HG02885 (cell line): ENCODE measurements around the gene TAF7.
A peak's percentile ranks its signal among the peaks of the same experiment; 100 is the strongest.
"Not testable (repeated sequence)": the region's sequence is repeated elsewhere in the genome, so short reads cannot be mapped to it uniquely, and the experiment has no call there.

Experiments used
- ATAC-seq: cut with Tn5 transposase; IDR thresholded peaks from one replicate; pipeline ENCODE4 v1.9.1; 2021; ENCODE audit warnings: mild to moderate bottlenecking; ENCODE audit not compliant: unreplicated experiment, poor library complexity

Gene TAF7

DNA sequence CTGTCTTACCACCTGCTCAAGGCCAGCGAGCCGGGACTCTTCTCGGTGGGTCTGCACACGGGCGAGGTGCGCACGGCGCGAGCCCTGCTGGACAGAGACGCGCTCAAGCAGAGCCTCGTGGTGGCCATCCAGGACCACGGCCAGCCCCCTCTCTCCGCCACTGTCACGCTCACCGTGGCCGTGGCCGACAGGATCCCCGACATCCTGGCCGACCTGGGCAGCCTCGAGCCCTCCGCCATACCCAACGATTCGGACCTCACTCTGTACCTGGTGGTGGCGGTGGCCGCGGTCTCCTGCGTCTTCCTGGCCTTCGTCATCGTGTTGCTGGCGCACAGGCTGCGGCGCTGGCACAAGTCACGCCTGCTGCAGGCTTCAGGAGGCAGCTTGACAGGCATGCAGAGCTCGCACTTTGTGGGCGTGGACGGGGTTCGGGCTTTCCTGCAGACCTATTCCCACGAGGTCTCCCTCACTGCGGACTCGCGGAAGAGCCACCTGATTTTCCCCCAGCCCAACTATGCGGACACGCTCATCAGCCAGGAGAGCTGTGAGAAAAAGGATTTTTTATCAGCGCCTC, 20.3 kb upstream of the TAF7 start:
- not testable (repeated sequence) for ATAC-seq

DNA sequence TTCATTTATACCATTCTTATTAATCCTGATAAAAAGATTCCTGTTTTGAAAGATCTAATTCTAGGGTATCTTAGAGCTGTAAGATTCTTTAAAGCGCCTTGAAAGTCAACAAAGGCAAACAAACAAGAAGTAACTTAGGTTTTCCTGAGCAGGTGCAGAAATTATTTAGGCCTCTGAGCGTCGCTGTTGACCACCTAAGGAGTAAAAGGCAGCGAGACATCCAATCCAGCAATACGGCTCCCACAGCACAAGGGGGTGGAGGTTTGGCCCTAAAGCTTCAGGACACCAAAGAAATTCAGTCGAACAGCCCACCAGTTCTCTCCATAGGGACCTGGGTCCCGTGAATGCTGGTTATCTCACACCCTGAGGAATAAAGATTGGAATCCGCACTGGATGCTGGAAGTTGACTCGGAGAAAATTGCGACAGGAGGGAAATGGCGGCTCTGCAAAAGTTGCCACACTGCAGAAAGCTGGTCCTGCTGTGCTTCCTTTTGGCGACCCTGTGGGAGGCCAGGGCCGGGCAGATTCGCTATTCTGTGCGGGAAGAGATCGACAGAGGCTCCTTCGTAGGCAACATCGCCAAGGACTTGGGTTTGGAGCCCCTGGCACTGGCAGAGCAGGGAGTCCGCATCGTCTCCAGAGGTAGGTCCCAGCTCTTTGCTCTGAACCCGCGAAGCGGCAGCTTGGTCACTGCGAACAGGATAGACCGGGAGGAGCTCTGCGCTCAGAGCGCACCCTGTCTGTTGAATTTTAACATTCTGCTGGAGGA, 18.1 kb upstream of the TAF7 start, which contains the start of gene PCDHGA2:
Gene PCDHGA2 (plus strand): TSS at position 223 of the 769 bp plus-strand sequence.
- no peak for ATAC-seq

DNA sequence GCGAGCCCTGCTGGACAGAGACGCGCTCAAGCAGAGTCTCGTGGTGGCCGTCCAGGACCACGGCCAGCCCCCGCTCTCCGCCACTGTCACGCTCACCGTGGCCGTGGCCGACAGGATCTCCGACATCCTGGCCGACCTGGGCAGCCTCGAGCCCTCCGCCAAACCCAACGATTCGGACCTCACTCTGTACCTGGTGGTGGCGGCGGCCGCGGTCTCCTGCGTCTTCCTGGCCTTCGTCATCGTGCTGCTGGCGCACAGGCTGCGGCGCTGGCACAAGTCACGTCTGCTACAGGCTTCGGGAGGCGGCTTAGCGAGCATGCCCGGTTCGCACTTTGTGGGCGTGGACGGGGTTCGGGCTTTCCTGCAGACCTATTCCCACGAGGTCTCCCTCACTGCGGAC, 12.0 kb upstream of the TAF7 start:
- ATAC-seq = not testable (repeated sequence)

DNA sequence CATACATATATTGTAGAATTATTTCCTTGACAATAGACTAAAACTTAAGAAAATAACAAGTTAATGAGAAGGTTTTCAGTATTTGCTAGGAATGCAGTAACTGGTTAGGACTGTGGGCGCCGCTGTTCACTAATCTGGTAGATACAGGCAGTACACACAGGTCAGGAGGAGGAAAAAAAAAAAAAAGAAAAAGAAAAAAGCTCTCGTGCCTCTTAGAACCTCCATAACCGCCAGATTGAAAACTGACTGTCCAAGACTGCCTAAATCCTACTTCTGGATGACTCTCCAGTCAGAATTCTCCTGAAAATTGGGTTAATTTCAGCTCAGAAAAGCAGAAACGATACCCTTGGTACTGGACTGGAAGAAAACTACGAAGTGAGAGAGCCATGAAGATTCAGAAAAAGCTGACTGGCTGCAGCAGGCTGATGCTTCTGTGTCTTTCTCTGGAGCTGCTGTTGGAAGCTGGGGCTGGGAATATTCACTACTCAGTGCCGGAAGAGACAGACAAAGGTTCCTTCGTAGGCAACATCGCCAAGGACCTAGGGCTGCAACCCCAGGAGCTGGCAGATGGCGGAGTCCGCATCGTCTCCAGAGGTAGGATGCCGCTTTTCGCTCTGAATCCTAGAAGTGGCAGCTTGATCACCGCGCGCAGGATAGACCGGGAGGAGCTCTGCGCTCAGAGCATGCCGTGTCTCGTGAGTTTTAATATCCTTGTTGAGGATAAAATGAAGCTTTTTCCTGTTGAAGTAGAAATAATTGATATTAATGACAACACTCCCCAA, 9.9 kb upstream of the TAF7 start, which contains the start of gene PCDHGA1:
Gene PCDHGA1 (plus strand): TSS at position 216 of the 782 bp plus-strand sequence.
- peak; percentile 76 for ATAC-seq

DNA sequence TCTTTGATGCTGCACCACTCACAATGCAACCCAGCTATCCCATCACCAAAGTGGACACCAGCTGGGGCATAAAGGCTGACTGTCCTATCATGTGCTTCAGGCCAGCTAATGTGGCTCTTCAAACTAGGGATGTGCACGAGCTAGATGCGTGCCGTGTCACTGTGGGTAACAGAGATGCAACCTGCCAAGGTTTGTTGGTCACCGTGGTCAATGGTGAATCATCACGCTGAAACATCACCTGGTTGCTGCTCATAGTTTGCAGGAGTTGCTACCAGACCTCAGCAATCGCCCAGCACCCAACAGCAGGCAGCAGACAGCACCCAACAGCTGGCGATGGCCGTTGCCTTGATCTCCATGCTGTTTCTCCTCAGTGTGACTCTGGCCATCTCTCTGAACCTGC, 7.6 kb upstream of the TAF7 start:
- ATAC-seq = no peak

DNA sequence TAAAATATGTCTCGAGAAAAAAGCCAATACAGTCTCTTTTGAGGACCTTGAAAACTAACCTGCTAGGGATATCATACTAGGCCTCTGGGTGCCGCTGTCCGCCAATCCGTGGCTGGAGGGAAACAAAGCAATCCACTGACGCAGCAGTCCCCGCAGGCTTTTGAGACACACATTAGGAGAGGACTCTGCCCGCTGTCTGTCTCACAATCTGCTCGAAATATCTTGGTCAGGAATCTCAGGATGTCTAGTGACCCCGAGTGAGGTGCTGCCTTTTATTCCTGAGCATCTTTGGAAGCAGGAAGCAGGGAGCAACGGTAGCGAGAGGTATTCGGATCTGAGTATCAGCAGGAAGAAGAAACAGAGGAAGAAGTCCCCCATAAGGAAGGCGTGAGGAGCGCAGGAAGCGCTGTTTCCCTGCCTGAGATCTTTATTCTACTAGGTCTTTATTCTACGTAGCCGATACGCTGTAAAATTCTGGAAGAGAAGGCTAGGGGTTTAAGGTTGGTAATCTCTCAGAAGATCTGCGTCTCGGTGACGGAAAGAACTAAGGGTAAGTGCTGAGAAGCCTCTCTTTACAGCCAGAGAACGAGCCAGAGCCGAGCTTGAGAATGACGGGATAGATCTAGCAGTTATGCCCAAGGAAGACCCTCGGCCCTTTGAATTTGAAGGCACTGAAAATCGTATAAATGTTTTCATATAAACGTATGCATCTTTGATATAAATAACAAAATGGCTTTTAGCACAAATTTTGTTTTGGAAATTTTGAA, 5.7 kb upstream of the TAF7 start:
- peak; percentile 68 for ATAC-seq

DNA sequence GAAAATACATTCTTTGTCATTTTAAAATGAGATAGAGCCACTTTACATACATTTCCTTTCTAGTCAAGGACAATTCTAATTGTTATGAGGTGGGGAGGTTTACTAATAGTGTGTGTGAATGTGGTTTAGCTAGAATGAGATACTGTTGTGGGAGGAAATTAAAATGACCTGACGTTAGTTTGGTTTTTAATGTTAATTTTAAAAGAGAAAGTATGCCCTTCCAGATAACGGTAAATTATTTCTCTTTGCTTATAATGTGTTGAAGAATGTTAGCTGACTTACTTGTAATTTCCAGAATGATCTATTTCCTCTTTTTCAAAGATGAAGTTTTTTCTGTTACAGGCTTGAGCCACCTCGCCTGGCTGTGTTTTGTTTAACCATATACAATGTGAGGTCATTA, 1.7 kb upstream of the TAF7 start:
- no peak for ATAC-seq

DNA sequence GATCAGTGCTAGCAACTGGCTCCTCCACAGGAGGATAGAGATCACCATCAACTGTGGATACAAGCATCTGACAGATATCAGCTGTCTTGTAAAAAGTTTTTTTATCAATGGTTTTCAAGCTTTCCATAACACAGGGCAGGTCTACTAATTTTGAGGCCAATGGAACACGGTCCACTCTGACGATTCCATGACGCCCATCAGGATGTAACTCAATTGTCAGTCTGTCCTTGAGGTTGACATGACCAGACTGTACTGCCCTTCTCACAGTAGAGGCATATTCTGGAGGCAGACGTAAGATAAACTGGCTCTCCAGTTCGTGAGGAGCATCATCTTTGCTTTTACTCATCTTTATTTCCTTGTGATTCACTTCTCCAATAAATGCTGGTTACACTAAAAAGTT, 885 bp downstream of the TAF7 start:
- ATAC-seq = no peak

DNA sequence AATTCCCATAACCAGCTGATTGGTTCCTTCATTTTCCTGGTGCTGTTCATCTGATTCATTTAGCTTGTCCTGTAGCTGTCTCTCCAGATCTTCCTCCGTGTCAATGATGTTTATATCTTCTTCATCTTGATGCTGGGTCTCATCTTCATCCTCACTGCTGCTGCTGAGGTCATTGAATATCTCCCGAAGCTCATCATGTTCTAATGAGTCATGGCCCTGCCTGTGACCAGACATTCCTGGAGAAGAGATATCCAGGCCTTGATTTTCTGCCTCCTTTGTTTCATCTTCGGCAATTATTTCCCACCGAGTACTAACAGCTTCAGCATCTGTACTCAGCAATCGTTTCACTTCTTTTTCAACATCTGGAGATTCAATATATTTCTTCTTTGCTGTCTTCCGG, 1.4 kb downstream of the TAF7 start:
- ATAC-seq = no peak

DNA sequence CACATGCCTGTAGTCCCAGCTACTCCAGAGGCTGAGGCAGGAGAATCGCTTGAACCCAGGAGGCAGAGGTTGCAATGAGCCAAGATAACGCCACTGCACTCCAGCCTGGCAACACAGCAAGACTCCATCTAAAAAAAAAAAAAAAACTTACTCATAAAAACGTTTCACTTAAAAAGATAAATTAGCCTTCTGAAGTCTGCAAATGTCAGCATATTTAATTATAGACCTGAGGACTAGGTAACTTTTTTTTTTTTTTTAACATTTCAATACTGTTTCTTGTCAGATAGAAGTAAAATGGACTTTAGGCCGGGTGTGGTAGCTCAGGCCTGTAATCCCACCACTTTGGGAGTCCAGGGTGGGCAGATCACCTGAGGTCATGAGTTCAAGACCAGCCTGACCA, 3.6 kb downstream of the TAF7 start:
- ATAC-seq = not testable (repeated sequence)

DNA sequence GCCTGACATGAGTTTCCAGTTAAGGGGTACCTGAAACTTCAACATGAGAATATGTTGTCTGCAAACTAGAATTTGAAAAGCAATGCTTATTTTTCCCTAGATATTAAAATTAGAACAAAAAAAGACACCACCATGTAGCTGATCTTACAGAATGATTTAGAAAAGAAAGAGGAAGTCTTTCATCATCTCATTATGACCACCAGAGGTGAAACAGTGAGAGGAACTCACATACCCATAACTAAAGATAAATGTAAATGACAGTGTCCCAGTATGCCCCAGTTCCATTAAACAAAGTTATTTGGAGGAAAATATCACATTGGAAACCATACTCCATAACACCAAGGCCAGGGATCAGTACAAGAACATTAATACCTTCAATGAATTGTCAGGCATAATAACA, 6.9 kb downstream of the TAF7 start:
- no peak for ATAC-seq

DNA sequence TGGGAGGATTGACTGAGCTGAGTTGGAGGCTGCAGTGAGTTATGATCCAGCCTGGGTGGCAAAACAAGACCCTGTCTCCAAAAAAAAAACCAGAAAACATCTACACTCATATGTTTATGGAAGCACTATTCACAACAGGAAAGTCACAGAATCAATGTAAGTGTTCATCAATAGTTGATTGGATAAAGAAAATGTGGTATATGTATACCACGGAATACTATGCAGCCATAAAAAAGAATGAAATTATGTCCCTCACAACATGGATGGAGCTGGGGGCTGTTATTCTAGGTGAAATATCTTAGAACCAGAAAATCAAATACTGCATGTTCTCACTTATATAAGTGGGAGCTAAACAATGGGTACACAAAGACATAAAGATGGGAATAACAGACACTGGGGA, 14.0 kb downstream of the TAF7 start:
- ATAC-seq = no peak

DNA sequence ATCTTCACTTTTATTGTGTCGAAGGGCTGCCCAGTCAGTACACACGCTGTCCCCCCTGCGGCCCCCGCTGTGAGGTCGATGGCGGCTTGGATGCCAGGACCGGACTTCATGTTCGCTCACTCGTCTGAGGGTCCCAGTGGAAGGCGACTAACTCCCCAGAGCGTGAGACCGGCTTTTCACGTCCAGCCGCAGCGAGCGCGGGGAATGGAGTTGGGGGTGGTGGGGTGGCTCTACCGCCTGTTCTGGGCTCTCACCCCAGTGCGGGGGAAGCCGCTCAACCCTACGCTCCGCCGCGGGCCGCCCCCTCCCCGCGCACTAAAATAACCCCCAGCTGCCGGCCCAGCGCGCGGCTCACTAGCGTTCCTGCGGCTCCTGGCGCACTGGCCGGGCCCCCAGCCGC, 16.8 kb downstream of the TAF7 start, which contains the start of gene SLC25A2:
Gene SLC25A2 (minus strand): TSS at position 294 of the 400 bp plus-strand sequence. CDS start 184 bp downstream, at position 110.
- no peak for ATAC-seq

DNA sequence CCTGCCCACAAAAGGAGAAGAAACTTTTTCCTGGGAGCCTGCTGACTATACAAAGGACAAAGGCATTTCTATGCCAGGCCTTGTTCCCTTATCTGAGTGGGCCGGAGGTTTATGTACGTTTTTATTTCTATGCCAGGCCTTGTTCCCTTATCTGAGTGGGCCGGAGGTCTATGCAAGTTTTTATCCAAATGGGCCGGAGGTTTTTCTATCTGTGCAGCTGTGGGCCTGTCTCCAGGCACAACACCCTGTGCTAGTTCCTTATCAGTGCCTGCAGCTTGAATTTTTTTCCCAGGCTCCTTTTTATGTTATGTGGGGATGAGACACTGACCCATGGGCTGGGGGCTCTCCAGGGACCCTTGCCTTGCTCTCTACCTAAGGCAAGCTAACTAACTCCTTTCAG, 22.2 kb downstream of the TAF7 start:
- no peak for ATAC-seq

DNA sequence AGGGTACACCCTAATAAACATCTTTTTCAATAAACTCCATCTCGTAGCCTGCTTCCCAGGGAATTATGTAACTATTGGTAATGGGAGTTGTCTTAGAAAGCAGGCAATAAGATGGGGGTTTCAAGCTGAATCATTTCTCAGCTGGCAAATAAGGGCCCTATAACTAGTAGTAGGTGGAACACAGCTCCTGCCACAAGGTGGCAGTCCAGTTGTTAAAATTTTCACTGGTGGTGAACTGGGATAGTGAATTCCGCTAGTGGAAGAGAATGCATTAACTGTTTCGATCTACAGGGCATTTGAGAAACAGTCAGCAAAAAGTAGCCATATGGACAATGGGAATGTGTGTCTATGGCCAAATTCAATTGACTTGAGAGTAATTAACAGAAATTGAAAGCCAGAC, 47.7 kb downstream of the TAF7 start:
- ATAC-seq = no peak

DNA sequence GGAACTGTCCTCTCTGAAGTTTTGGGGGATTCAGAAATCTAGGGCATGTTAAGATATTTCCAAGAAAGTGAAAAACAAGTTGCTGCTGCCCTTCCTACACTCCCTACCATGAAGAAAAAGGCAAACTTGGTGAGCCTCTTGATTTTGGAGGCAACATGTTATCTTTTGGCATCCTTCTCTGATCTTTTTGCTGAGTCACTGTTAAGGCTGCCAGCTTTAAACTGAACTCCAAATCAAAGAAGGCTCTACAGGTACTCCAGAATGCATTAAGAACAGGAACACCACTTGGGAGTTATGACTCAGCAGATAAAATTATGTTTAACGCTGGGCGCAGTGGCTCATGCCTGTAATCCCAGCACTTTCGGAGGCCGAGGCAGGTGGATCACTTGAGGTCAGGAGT, 51.4 kb downstream of the TAF7 start:
- no peak for ATAC-seq
